ENCODE data around the gene ZNF628.
A peak's percentile ranks its signal among the peaks of the same experiment; 100 is the strongest.

The ZNF628 gene

GRCh38 chr19:55482967-55483705 lies 6.7 kb downstream of the ZNF628 start:
- Histone ChIP-seq H3K36me3 (peaks cover 10% of the 10 kb centered on the region), H3K9me3 (ENCODE audit: severe bottlenecking) (no peaks in the 10 kb centered on the region), H3K4me3 (ENCODE audit: low read depth, low read length) (no peak overlapping the region), H3K27me3 (ENCODE audit: insufficient read depth, low read depth, severe bottlenecking) (no peaks in the 10 kb centered on the region), H3K27ac (no peak overlapping the region)
- no peak for TF ChIP-seq CTCF (IDR thresholded peaks at IDR 0.05; ENCODE audit: low read depth, low read length)
- no peak for DNase-seq

GRCh38 chr19:55483706-55484592 lies 7.5 kb downstream of the ZNF628 start:
- peaks cover 10% of the 10 kb centered on the region for H3K36me3 ChIP-seq
- TF ChIP-seq CTCF (IDR thresholded peaks at IDR 0.05; ENCODE audit: low read depth, low read length): no peak
- no peaks in the 10 kb centered on the region for H3K27me3 ChIP-seq (ENCODE audit: insufficient read depth, low read depth, severe bottlenecking)
- H3K27ac ChIP-seq: no peak overlapping the region; the same call in 1 of the 2 replicates
- peak overlapping the region; percentile 67; the same call in 1 of the 2 replicates for H3K4me3 ChIP-seq (ENCODE audit: low read depth, low read length)
- no peak for DNase-seq
- H3K9me3 ChIP-seq (ENCODE audit: severe bottlenecking): no peaks in the 10 kb centered on the region

GRCh38 chr19:55484593-55485438 lies 8.4 kb downstream of the ZNF628 start, which contains the start of gene NAT14:
Gene NAT14 (plus strand): TSS chr19:55485188. CDS start chr19:55485709, 521 bp downstream.
- Histone ChIP-seq H3K27ac (peak within 1 kb of the TSS; percentile 84), H3K4me3 (ENCODE audit: low read depth, low read length) (peak within 1 kb of the TSS; percentile 67), H3K27me3 (ENCODE audit: insufficient read depth, low read depth, severe bottlenecking) (no peaks in the 10 kb centered on the region), H3K9me3 (ENCODE audit: severe bottlenecking) (no peaks in the 10 kb centered on the region), H3K36me3 (peaks cover 10% of the 10 kb centered on the region)
- DNase-seq: peak; percentile 77
- no peak for TF ChIP-seq CTCF (IDR thresholded peaks at IDR 0.05; ENCODE audit: low read depth, low read length)

GRCh38 chr19:55485439-55486011 lies 9.1 kb downstream of the ZNF628 start:
- H3K4me3 ChIP-seq (ENCODE audit: low read depth, low read length): peak overlapping the region; percentile 67
- peak; percentile 34 for DNase-seq
- H3K9me3 ChIP-seq (ENCODE audit: severe bottlenecking): no peaks in the 10 kb centered on the region
- TF ChIP-seq CTCF (IDR thresholded peaks at IDR 0.05; ENCODE audit: low read depth, low read length): no peak
- peaks cover 10% of the 10 kb centered on the region for H3K36me3 ChIP-seq
- H3K27ac ChIP-seq: peak overlapping the region; percentile 84
- no peaks in the 10 kb centered on the region for H3K27me3 ChIP-seq (ENCODE audit: insufficient read depth, low read depth, severe bottlenecking)
